Islet of Langerhans (tissue), 1 donor: ENCODE data around the gene CDYL2.
"Not testable (repeated sequence)": the region's sequence is repeated elsewhere in the genome, so short reads cannot be mapped to it uniquely, and the experiment has no call there.

ENCODE experiments used
- FAIRE-seq: peaks from one replicate; lab custom pipeline; 2011; peaks lifted over from hg19 to GRCh38; lab: Jason Lieb, UNC

The CDYL2 gene

DNA sequence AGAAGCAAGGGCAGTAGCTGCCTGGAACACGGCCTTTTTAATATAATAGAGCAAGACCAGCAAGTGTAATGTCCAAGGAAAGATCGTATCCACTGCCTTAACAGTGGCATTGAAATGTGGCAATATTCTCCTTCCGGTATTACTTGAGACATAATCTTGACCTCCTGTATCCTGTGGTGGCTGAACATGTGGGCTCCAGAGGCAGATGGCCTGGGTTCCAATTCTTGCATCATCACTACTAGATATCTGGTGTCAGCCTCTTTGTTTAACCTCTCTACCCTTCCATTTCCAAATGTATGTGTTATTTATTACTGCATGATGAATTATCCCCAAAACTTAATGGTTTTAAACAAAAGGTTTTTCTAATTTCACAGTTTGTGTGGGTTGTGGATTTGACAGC is 3.5 kb upstream of the CDYL2 start:
- FAIRE-seq, result no peak

GRCh38 chr16:80806927-80807340 is 2.5 kb upstream of the CDYL2 start:
- no peak for FAIRE-seq

- FAIRE-seq, result no peak
Observed at GRCh38 chr16:80806289-80806688, 1.9 kb upstream of the CDYL2 start.

GRCh38 chr16:80804056-80804525 is 307 bp downstream of the CDYL2 start:
- no peak for FAIRE-seq

DNA sequence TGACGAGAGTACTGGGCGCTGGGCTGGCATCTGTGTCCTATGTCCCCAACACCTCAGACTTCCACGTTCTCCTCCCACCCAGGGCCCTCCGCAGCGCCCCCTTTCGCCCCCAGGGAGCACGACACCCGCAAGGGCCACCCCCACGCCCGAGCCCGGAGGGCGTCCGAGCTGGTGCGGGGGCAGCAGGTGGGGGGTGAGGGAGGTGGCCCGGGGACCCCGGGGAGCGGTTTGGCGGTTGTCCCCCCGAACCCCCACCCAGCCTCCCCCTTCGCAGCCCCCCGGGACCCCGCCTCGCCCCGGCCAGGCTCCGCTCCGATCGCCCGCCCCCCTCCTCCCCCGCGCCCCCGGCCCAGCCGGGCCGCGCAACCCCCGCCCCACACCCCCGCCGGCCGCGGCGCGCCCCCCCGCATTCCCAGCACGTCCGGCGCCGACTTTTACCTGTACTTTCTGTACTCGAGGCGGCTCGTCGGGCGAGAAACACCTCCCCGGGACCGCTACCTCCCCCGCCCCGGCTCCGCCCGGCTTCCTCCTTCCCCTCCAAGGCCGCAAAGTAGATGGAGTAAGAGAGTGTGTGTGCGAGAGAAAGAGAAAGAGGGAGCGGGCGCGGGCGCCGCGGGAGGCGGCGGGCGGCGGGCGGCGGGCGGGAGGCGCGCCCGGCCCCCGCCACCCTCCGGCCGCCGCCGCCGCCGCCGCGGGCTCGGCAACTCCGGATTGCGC is 901 bp downstream of the CDYL2 start:
- FAIRE-seq, result no peak

- no peak for FAIRE-seq
Observed at GRCh38 chr16:80802902-80803301, 1.5 kb downstream of the CDYL2 start.

GRCh38 chr16:80802138-80802537 is 2.3 kb downstream of the CDYL2 start:
- no peak for FAIRE-seq

GRCh38 chr16:80794071-80794470 is 10.3 kb downstream of the CDYL2 start:
- no peak for FAIRE-seq

GRCh38 chr16:80792031-80792430 is 12.4 kb downstream of the CDYL2 start:
- no peak for FAIRE-seq

- FAIRE-seq, result no peak
Observed at GRCh38 chr16:80791411-80791810, 13.0 kb downstream of the CDYL2 start.

DNA sequence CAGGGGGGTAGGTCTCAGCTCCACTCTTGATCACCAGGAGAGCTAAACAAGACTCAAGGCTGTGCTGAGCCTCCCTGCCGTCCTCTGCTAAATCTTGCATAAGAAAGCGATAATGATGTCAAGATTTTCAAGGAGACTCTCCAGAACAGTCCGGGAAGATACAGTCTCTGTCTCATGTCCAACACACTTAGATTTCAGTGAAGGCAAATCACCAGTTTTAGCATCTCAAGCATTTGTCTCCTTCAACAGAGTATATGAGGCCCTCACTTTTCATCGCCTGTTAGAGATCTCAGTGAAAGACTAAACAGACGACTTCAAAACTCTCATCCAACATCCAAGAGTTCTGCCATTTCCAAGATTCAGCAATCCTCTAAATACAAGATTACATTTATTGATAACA is 13.6 kb downstream of the CDYL2 start:
- FAIRE-seq, result no peak

GRCh38 chr16:80788027-80788426 is 16.4 kb downstream of the CDYL2 start:
- no peak for FAIRE-seq

DNA sequence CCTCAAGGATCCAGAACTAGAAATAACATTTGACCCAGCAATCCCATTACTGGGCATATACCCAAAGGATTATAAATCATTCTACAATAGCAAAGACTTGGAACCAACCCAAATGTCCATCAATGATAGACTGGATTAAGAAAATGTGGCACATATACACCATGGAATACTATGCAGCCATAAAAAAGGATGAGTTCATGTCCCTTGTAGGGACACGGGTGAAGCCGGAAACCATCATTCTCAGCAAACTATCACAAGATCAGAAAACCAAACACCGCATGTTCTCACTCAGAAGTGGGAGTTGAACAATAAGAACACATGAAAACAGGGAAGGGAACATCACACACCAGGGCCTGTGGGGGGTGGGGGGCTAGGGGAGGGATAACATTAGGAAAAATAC is 17.8 kb downstream of the CDYL2 start:
- not testable (repeated sequence) for FAIRE-seq

DNA sequence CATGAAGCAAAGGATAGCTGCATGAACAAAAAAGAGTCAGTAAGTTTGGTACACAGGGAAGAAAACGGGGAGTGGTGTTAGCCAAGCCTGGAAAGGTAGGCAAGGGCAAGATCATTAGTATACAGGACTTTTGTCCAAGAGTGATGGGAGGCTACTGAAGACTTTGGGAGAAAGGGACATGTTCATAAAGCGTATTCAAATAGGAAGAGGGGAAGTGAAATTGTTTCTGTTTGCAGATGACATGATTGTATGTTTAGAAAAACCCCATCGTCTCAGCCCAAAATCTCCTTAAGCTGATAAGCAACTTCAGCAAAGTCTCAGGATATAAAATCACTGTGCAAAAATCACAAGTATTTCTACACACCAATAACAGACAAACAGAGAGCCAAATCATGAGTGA is 19.4 kb downstream of the CDYL2 start:
- no peak for FAIRE-seq

DNA sequence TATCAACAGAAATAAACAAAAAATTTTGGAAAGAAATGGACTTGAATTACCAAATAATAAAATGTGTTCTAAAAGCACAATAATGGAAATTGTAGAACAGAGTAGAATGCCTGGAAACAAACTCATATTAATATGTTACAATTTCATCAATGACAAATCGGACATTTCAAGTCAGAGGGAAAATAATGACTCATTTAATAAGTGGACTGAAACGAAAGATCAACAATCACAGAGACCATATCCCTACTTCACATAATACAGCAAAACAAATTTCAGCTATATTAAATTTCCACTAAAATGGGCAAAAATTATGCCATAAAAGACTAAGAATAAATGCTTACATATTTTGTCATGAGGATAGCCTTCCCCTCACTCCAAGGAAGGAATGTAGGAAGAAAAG is 25.7 kb downstream of the CDYL2 start:
- no peak for FAIRE-seq

- no peak for FAIRE-seq
Observed at GRCh38 chr16:80776856-80777255, 27.5 kb downstream of the CDYL2 start.

DNA sequence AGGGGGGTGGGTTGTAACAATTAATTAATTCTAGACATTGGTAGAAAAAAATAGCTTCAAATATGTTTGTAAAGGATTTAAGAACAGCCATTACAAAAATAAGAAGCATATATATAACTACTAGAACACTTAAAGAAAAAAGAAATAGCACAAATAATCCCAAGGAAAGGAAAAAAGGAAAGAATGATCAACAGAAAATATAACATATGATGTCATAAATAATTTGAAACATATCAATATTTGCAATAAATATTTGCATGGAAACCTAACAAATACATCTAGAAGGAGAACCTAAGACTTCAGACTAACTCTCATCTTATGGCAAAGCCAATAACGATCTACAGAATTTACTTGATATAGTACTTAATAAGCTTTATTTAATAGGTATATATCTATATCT is 28.9 kb downstream of the CDYL2 start:
- peak; percentile 79 for FAIRE-seq

GRCh38 chr16:80766798-80767197 is 37.6 kb downstream of the CDYL2 start:
- no peak for FAIRE-seq

- no peak for FAIRE-seq
Observed at GRCh38 chr16:80759419-80760162, 44.8 kb downstream of the CDYL2 start.

DNA sequence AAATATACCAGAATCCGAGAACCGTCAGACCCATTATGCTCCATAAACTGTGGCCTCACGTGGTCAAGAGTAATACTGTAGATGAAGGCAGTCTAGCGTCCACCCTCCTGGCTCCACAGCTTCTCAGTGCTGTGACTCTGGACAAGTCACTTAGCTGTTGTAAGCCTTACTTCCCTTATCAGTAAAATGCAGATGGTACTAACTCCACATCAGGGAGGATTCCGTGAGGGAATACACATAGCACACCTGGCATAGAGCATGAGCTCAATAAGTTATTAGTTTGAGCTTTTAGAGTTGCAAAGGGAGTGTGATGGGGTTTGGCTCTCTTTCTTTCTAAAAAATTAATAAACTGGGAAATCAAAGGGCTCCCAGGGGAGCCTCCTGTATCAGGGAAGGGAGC is 49.9 kb downstream of the CDYL2 start:
- FAIRE-seq, result no peak

- FAIRE-seq, result no peak
Observed at GRCh38 chr16:80752541-80752940, 51.9 kb downstream of the CDYL2 start.

DNA sequence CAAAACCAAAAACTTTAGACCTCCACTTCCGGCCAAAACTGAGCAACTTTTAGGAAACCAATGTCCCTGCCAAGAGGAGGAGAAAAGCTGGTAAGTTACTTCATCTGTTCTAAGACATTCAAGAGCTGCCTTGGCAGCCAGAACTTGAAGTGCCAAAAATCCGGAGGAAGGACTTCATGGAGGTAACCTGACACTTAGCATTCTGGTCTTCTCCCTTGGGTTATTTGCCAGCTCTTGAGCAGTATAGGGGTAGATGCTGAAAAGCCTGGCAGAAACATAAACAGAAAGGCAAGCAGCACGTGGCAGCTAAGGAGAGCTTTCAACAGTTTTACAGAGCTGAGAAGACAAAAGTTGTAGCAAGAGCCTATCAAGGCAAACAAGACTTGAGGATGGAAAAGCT is 53.2 kb downstream of the CDYL2 start:
- no peak for FAIRE-seq

DNA sequence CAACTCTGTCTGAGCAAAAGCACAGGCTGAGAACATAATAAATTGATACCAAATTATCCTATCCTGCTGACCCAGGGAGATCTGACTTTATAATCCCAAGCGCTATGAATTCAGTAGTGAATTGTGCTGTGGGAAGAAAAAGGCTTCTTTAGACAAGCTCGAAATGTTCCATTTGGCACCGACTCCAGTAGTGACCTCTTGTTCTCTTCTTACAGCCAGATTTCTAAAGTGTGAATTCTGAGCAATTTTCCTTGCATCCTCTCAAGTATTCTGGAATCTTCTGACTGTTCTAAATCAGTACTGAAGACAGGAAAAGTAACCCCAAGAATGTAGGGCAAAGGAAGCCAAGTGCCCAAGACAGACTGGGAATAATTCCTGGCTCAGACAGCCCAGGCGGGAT is 58.2 kb downstream of the CDYL2 start:
- FAIRE-seq, result no peak

GRCh38 chr16:80744856-80745255 is 59.5 kb downstream of the CDYL2 start:
- no peak for FAIRE-seq
